ENCODE measurements around the gene AHI1. TPM values are rescaled to one million over a fixed set of nuclear protein-coding genes. Genes with fewer than 3 reads are reported as not detected.

AHI1 gene
- total and polyA plus RNA-seq, 2 of the 13 experiments (the other 11 are each of a cell fraction or from before 2014, with no cell fraction given): 7.2 to 18.6 TPM

GRCh38 chr6:135268263-135268662 lies 229.3 kb downstream of the AHI1 start:
- Histone ChIP-seq H3K79me2 (ENCODE audit: insufficient read depth, low read length) (no peaks in the 10 kb centered on the region), H3K4me2 (ENCODE audit: low read depth, low read length) (no peak overlapping the region), H3K4me3 (replicated peaks in 1 of 3; ENCODE audit: insufficient read depth in 1 of 3, low read depth in 2 of 3, low read length in 3 of 3) (no peak overlapping the region), H3K36me3 (replicated peaks in 1 of 2; ENCODE audit: control insufficient read depth in 1 of 2, insufficient read depth in 2 of 2, low read length in 2 of 2) (no peaks in the 10 kb centered on the region), H3K9me3 (ENCODE audit: low read length) (no peaks in the 10 kb centered on the region), H2AFZ (ENCODE audit: low read length) (no peak overlapping the region), H3K27me3 (ENCODE audit: control insufficient read depth in 1 of 2, insufficient read depth in 2 of 2, low read length in 2 of 2) (peaks cover 0 to 2% of the 10 kb centered on the region in 2 experiments; a peak in 2 of 5 replicates), H4K20me1 (ENCODE audit: insufficient read depth, low read length) (no peaks in the 10 kb centered on the region), H3K9ac (ENCODE audit: insufficient read depth, low read depth, low read length) (no peak overlapping the region), H3K4me1 (ENCODE audit: insufficient read depth, low read length) (peaks cover 35% of the 10 kb centered on the region), H3K27ac (ENCODE audit: extremely low read length, insufficient read depth, low read length) (no peak overlapping the region)
- ATAC-seq (no peak), DNase-seq (ENCODE audit: low spot score) (no peak), FAIRE-seq (no peak)
- no TSS peak for BruUV-seq (replicated peaks)
- intact Hi-C loops (cut with micrococcal nuclease; ENCODE audit: unreplicated experiment): no loop called here
- 49% methylated on average over 3 of the region's 3 CpGs for WGBS (ENCODE audit: low lambda C conversion rate)
- in situ Hi-C loops (cut with HindIII; ENCODE audit: extremely low pct_ligation_motif_present, low pct_unique_long_range_greater_than_20kb): no loop called here
- ChIA-PET POLR2A (no interaction called here), CTCF (ENCODE audit: low intra/inter-chr PET ratio, low total read pairs) (no interaction called here)
- peak; percentile 17; the same call in 1 of the 2 replicates for TF ChIP-seq ZNF121 (CRISPR knock-in tag; IDR thresholded peaks at IDR 0.05)
- no peak for TF ChIP-seq TBL1XR1 (IDR thresholded peaks at IDR 0.05; ENCODE audit: borderline replicate concordance, low read length, partially characterized antibody)
- TF ChIP-seq CEBPB (IDR thresholded peaks at IDR 0.05; ENCODE audit: borderline replicate concordance, low read depth, low read length): 0 out of 2 replicates have a peak, but pooled peaks have one; percentile 7

- Histone ChIP-seq H3K9me3 (ENCODE audit: low read length) (no peaks in the 10 kb centered on the region), H3K4me1 (ENCODE audit: insufficient read depth, low read length) (peaks cover 35% of the 10 kb centered on the region), H3K4me2 (ENCODE audit: low read depth, low read length) (peak overlapping the region; percentile 20; the same call in 1 of the 2 replicates), H2AFZ (ENCODE audit: low read length) (no peak overlapping the region), H3K4me3 (replicated peaks in 1 of 3; ENCODE audit: insufficient read depth in 1 of 3, low read depth in 2 of 3, low read length in 3 of 3) (no peak overlapping the region), H3K9ac (ENCODE audit: insufficient read depth, low read depth, low read length) (no peak overlapping the region), H3K79me2 (ENCODE audit: insufficient read depth, low read length) (no peaks in the 10 kb centered on the region), H3K36me3 (replicated peaks in 1 of 2; ENCODE audit: control insufficient read depth in 1 of 2, insufficient read depth in 2 of 2, low read length in 2 of 2) (no peaks in the 10 kb centered on the region), H3K27ac (ENCODE audit: extremely low read length, insufficient read depth, low read length) (no peak overlapping the region), H3K27me3 (ENCODE audit: control insufficient read depth in 1 of 2, insufficient read depth in 2 of 2, low read length in 2 of 2) (peaks cover 0 to 8% of the 10 kb centered on the region in 2 experiments; a peak in 2 of 5 replicates), H4K20me1 (ENCODE audit: insufficient read depth, low read length) (no peaks in the 10 kb centered on the region)
- 4% methylated on average over 2 of the region's 2 CpGs for WGBS (ENCODE audit: low lambda C conversion rate)
- ATAC-seq: no peak
- FAIRE-seq: no peak
- TF ChIP-seq, protein P1, sequence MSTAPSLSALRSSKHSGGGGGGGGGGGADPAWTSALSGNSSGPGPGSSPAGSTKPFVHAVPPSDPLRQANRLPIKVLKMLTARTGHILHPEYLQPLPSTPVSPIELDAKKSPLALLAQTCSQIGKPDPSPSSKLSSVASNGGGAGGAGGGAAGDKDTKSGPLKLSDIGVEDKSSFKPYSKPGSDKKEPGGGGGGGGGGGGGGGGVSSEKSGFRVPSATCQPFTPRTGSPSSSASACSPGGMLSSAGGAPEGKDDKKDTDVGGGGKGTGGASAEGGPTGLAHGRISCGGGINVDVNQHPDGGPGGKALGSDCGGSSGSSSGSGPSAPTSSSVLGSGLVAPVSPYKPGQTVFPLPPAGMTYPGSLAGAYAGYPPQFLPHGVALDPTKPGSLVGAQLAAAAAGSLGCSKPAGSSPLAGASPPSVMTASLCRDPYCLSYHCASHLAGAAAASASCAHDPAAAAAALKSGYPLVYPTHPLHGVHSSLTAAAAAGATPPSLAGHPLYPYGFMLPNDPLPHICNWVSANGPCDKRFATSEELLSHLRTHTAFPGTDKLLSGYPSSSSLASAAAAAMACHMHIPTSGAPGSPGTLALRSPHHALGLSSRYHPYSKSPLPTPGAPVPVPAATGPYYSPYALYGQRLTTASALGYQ (CRISPR knock-in tag; IDR thresholded peaks at IDR 0.05): no peak
- TF ChIP-seq ZNF652 (CRISPR knock-in tag; IDR thresholded peaks at IDR 0.05; ENCODE audit: borderline replicate concordance, low read depth): peak; percentile 76; the same call in 1 of the 2 replicates
- CTCF ChIA-PET (ENCODE audit: low intra/inter-chr PET ratio, low total read pairs): no interaction called here
- BruUV-seq (replicated peaks): no TSS peak
- intact Hi-C loops (cut with micrococcal nuclease; ENCODE audit: unreplicated experiment): no loop called here
- in situ Hi-C loops (cut with HindIII; ENCODE audit: extremely low pct_ligation_motif_present, low pct_unique_long_range_greater_than_20kb): no loop called here
- peak; percentile 16 for DNase-seq (ENCODE audit: low spot score)
- POLR2A ChIA-PET: no interaction called here
Measured at GRCh38 chr6:135267085-135267484, 230.5 kb downstream of the AHI1 start.
